Osteocyte (in vitro differentiated cells): ENCODE data around the gene MAP4K3. TPM values are rescaled to one million over a fixed set of nuclear protein-coding genes. Genes with fewer than 3 reads are reported as not detected.

Experiments
- DNase-seq: peaks from one replicate; pipeline ENCODE4 v3.0.0; 2021; ENCODE audit warnings: mixed read lengths; ENCODE audit not compliant: unreplicated experiment; ENCODE audit errors: extremely low spot score
- H3K27ac Mint-ChIP-seq: one replicate; pipeline ENCODE4 v1.8.0; 2021; ENCODE audit warnings: mild to moderate bottlenecking, mixed read lengths; ENCODE audit not compliant: unreplicated experiment
- H3K27me3 Mint-ChIP-seq: one replicate; pipeline ENCODE4 v1.8.0; 2021; ENCODE audit warnings: mixed read lengths; ENCODE audit not compliant: unreplicated experiment
- H3K36me3 Mint-ChIP-seq: one replicate; pipeline ENCODE4 v1.8.0; 2021; ENCODE audit warnings: mixed read lengths; ENCODE audit not compliant: unreplicated experiment
- H3K4me1 Mint-ChIP-seq: one replicate; pipeline ENCODE4 v1.8.0; 2021; ENCODE audit warnings: mixed read lengths; ENCODE audit not compliant: unreplicated experiment
- H3K4me3 Mint-ChIP-seq: one replicate; pipeline ENCODE4 v1.8.0; 2021; ENCODE audit warnings: mild to moderate bottlenecking, moderate library complexity, mixed read lengths; ENCODE audit not compliant: unreplicated experiment
- H3K9me3 Mint-ChIP-seq: one replicate; pipeline ENCODE4 v1.8.0; 2021; ENCODE audit warnings: mixed read lengths; ENCODE audit not compliant: unreplicated experiment
- total RNA-seq: library from RNA; stranded (reverse); gene quantifications from 2 replicates; pipeline ENCODE4 v1.2.1, GENCODE V29; 2021
- TF ChIP-seq, protein P1 (sequence below): fragments of 200-600 bp; sonication (generic); IDR thresholded peaks from 2 replicates; pipeline ENCODE4 v1.5.0; 2021; ENCODE audit warnings: antibody characterized with exemption, mild to moderate bottlenecking, moderate library complexity

Gene MAP4K3
- total RNA-seq, 1 donor from 2014 or later = 35.0 TPM

- Mint-ChIP-seq H3K27me3 (no peaks in the 10 kb centered on the region), H3K27ac (no peak overlapping the region), H3K4me3 (no peak overlapping the region), H3K4me1 (no peaks in the 10 kb centered on the region), H3K36me3 (peaks cover 31% of the 10 kb centered on the region), H3K9me3 (no peaks in the 10 kb centered on the region)
- TF ChIP-seq, protein P1, sequence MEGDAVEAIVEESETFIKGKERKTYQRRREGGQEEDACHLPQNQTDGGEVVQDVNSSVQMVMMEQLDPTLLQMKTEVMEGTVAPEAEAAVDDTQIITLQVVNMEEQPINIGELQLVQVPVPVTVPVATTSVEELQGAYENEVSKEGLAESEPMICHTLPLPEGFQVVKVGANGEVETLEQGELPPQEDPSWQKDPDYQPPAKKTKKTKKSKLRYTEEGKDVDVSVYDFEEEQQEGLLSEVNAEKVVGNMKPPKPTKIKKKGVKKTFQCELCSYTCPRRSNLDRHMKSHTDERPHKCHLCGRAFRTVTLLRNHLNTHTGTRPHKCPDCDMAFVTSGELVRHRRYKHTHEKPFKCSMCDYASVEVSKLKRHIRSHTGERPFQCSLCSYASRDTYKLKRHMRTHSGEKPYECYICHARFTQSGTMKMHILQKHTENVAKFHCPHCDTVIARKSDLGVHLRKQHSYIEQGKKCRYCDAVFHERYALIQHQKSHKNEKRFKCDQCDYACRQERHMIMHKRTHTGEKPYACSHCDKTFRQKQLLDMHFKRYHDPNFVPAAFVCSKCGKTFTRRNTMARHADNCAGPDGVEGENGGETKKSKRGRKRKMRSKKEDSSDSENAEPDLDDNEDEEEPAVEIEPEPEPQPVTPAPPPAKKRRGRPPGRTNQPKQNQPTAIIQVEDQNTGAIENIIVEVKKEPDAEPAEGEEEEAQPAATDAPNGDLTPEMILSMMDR = no peak
- DNase-seq = no peak
Observed at GRCh38 chr2:39313575-39313974, 123.5 kb downstream of the MAP4K3 start.

DNA sequence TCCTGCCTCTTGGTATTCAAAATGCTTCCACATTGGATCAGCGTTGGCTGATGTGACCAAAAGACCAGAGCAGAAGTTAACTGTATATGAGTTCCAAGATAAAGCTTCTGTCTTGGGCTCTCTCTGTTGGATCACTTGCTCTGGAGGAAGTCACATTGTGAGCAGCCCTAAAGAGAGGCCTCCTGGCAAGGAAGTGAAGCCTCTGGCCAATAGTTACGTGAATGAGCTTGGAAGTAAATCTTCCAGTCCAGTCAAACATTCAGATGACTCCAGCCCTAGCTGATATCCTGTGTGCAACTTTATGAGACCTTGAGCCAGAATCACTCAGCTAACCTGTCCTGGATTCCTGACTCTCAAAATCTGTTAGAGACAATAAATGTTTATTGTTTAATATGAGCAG lies 125.6 kb downstream of the MAP4K3 start:
- Mint-ChIP-seq H3K4me3 (no peak overlapping the region), H3K27ac (no peak overlapping the region), H3K27me3 (no peaks in the 10 kb centered on the region), H3K36me3 (peaks cover 36% of the 10 kb centered on the region), H3K4me1 (no peaks in the 10 kb centered on the region), H3K9me3 (no peaks in the 10 kb centered on the region)
- TF ChIP-seq, protein P1 = no peak
- DNase-seq = no peak

- Mint-ChIP-seq H3K4me3 (no peak overlapping the region), H3K27ac (no peak overlapping the region), H3K27me3 (no peaks in the 10 kb centered on the region), H3K36me3 (peaks cover 39% of the 10 kb centered on the region), H3K4me1 (peaks cover 9% of the 10 kb centered on the region), H3K9me3 (no peaks in the 10 kb centered on the region)
- DNase-seq = no peak
- TF ChIP-seq, protein P1 = no peak
Observed at GRCh38 chr2:39308778-39309177, 128.3 kb downstream of the MAP4K3 start.

DNA sequence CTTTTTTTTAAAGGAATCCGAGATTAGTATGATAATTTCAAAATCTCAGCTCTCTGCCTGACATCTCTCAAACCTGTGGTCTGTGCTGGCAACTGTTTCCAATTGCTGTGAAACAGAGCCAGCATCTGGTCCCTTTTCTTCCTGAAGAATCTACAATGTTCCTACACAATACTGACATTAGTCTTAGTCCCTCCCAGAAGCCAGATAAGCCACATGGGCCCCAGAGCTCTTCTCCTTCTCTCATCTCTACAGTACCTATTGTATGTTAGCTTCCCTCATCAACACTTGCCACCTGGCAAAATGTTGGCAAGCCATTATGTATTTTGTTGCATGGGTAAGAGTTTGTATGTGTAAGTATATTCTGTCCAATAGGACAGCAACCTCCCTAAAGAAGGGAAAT lies 130.5 kb downstream of the MAP4K3 start:
- Mint-ChIP-seq H3K4me3 (no peak overlapping the region), H3K36me3 (peaks cover 27% of the 10 kb centered on the region), H3K4me1 (peaks cover 9% of the 10 kb centered on the region), H3K27me3 (no peaks in the 10 kb centered on the region), H3K9me3 (no peaks in the 10 kb centered on the region), H3K27ac (no peak overlapping the region)
- TF ChIP-seq, protein P1 = no peak
- DNase-seq = no peak

DNA sequence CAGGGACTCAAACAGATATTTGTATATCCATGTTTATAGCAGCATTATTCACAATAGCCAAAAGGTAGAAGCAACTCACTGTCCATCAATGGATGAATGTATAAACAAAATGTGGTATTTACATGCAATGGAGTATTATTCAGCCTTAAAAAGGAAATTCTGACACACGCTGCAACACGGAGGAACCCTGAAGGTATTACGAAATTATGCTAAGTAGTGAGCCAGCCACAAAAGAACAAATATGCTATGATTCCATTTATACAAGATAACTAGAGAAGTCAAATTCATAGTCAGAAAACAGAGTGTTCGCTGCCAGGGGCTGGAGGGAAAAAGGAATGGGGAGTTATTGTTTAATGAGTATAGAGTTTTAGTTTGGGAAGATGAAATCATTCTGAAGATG lies 132.4 kb downstream of the MAP4K3 start:
- no peaks in the 10 kb centered on the region for H3K9me3 Mint-ChIP-seq
- no peak overlapping the region for H3K4me3 Mint-ChIP-seq
- TF ChIP-seq, protein P1 = no peak
- no peaks in the 10 kb centered on the region for H3K27me3 Mint-ChIP-seq
- DNase-seq = no peak
- peaks cover 9% of the 10 kb centered on the region for H3K4me1 Mint-ChIP-seq
- no peak overlapping the region for H3K27ac Mint-ChIP-seq
- H3K36me3 Mint-ChIP-seq = peaks cover 26% of the 10 kb centered on the region
